PC-3 (cell line): ENCODE measurements around the gene PHF13.

ENCODE experiments used
- CTCF ChIP-seq: fragments of 300-600 bp; sonication (generic); conservative IDR thresholded peaks from 2 replicates; pipeline ENCODE4 v1.5.1; 2017; ENCODE audit warnings: antibody characterized with exemption, low read depth, mild to moderate bottlenecking, low read length
- EZH2 ChIP-seq: fragments of 300-600 bp; sonication (generic); IDR thresholded peaks from one replicate; pipeline ENCODE4 v1.6.1; 2017; ENCODE audit warnings: antibody characterized with exemption, mild to moderate bottlenecking, low read length; ENCODE audit not compliant: unreplicated experiment

GRCh38 chr1:6584126-6585080, 29.1 kb upstream of the PHF13 start:
- peak; percentile 30; the same call in 1 of the 2 replicates for TF ChIP-seq CTCF
- TF ChIP-seq EZH2: no peak
